GM19043 (cell line): ENCODE results near the gene ANO4.
"Not testable (repeated sequence)": the region's sequence is repeated elsewhere in the genome, so short reads cannot be mapped to it uniquely, and the experiment has no call there.

Experiments
- ATAC-seq: cut with Tn5 transposase; IDR thresholded peaks from one replicate; pipeline ENCODE4 v1.9.1; 2021; ENCODE audit warnings: low read depth; ENCODE audit not compliant: unreplicated experiment

ANO4 gene

GRCh38 chr12:101021911-101022388, 227.4 kb downstream of the ANO4 start:
- ATAC-seq: no peak

DNA sequence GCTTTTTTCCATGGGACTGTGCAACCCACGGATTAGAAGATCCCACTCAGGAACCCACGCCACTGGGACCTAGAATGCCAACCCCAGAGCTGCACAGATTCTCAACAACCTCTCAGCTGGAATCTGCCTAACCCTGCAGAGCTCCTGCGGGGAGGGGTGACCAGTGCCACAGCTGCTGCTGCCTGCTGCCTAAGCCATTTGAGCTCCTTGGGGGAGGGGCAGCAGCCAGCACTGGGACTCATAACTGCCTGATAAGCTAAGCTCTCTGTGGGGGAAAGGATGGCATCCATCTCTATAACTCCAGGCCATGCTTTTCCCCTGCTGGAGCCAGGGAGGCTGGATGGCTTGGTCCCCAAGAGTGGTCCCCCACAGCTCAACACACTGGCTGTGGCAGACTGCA, 232.6 kb downstream of the ANO4 start:
- ATAC-seq: no peak

- no peak for ATAC-seq
These were observed 233.2 kb downstream of the ANO4 start for GRCh38 chr12:101027816-101028215.

- ATAC-seq: no peak
These were observed 243.8 kb downstream of the ANO4 start for GRCh38 chr12:101038289-101038871.

- no peak for ATAC-seq
These were observed 245.4 kb downstream of the ANO4 start for GRCh38 chr12:101039848-101040531.

DNA sequence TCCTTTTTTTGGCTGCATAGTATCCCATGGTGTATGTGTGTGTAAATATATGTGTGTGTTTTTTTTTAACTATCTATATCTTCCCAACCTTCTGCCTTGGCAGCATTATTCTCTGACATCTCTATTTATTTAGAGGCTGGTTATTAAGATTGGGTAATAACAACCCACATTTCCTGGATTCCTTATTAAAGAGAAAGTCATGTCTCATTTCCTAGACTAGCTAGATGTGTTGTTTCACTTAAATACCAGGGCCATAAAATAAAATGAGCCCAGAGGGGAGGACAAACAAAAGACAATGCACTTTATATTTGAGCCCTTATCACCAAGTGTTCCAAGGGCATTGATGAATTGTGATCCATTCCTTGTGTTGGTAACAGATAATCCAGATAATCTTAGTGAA, 246.4 kb downstream of the ANO4 start:
- ATAC-seq: no peak

DNA sequence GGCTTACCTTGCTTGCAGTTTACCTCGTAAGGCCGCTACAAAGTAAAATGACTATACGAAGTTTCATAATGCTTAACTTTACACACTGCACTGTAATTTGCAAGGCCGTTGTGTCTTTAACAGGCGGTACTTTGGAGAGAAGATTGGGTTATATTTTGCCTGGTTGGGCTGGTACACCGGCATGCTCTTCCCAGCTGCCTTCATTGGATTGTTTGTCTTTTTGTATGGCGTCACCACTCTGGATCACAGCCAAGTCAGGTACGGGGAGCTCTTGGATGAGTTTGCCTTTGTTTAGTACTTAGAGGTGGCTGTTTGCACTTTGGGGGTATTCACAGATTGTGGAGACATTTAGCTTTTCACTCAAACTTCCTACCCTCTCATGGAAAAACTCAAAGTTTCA, 247.6 kb downstream of the ANO4 start:
- ATAC-seq: no peak

- ATAC-seq: no peak
These were observed 250.0 kb downstream of the ANO4 start for GRCh38 chr12:101044512-101045059.

DNA sequence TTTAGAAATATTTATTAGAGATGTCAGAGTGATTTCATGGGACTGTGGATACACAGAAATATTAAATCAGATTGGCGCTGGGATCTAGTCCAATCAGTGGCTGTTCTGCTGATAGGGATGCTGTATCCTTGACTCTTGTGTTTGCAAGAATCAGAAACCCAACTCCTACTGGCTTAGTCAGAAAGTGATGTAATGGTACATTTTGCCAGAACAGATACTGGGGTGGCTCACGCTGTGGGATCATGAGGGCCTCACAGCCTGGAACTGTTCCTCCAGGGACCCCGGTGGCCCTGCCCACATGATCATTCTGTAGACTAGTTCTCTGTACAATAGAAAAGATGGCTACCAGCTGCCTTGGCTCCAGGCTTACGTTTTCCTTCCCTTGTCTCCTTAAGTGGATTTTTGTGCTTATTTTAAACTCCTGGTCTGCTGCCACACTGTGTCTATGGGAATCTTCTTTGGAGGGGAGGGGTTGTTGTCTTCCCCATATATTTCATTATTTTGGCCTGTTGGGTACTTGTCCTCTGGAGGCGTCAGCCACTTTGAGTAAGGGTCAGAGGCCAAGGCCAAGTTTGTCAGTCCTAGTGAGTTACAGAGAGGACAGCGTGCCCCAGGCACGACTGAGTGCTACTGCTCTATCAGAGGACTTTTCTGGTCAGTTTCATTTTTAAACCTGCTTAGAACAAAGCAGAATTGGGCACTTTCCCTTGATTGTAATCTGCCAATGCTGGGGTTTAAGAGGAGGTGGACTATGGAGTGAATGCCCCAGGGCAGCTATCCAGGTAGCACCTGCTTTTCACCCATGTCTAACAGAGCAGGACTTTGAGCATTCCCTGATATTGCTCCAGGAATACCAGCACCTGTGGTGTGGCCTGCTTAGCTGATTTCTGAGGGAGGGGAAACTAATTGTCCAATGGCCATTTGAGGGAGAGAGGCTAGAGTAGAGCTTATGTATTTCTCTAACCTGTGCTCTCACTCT, 251.2 kb downstream of the ANO4 start:
- no peak for ATAC-seq

DNA sequence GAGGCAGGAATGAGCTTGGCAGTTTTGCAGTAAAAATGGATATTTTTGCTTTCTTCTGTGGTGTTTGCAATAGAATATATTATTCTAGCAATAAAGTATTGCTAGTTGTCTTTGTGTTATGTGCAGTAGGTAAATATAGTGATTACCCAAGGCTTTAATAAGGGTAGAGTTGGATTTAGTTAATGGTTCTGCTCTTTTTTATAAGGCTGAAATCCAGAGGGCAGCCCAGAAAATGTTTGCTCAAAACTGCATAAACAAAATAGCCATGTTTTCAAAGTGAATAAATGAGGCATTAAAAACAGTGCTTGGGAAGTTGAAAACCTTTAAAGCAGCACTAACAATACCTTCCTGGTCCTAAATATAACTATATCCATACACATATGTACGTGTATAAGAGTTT, 253.1 kb downstream of the ANO4 start:
- no peak for ATAC-seq

- no peak for ATAC-seq
These were observed 256.1 kb downstream of the ANO4 start for GRCh38 chr12:101050631-101051030.

- ATAC-seq: no peak
These were observed 256.6 kb downstream of the ANO4 start for GRCh38 chr12:101051151-101051550.

GRCh38 chr12:101051901-101052550, 257.4 kb downstream of the ANO4 start:
- ATAC-seq: no peak

DNA sequence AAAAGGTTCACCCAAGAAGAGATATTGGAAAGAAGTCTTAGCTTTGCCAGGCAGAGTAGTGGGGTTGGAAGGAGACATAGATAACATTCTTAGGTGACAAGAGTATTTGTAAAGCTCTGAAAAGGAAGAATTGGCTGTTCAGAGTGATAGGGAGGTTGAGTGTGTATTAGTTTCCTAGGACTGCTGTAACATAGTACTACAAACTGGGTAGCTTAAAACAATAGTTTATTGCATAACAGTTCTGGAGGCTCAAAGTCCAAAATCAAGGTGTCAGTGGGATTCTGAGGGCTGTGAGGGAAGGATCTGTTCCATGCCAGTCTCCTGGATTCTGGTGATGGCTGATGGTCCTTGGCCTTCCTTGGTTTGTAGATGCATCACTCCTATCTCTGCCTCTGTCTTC, 258.6 kb downstream of the ANO4 start:
- no peak for ATAC-seq

- ATAC-seq: no peak
These were observed 261.4 kb downstream of the ANO4 start for GRCh38 chr12:101055940-101056339.

DNA sequence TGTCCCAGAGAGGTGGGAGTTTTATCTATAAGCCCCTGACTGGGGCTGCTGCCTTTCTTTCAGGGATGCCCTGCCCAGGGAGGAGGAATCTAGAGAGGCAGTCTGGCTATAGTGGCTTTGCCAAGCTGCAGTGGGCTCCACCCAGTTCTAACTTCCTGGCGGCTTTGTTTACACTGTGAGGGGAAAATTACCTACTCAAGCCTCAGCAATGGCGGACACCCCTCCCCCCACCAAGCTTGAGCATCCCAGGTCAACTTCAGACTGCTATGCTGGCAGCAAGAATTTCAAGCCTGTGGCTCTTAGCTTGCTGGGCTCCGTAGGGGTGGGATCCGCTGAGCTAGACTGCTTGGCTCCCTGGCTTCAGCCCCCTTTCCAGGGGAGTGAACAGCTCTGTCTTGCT, 267.9 kb downstream of the ANO4 start:
- ATAC-seq: not testable (repeated sequence)

GRCh38 chr12:101064721-101065120, 270.1 kb downstream of the ANO4 start:
- ATAC-seq: no peak

DNA sequence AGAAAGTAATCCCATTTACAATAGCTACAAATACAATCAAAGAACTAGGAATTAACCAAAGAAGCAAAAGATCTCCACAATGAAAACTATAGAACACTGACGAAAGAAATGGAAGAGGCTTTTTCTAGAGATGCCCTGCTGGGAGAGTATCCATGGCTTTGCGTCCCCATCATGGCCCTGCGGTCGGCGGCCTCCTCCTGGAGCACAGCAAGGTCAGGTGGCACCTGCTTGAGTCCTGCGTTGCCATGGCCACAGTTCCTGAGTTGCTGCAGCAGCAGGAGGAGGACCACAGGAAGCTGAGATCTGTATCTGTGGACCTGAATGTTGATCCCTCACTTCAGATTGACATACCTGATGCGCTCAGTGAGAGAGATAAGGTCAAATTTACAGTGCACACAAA, 271.9 kb downstream of the ANO4 start:
- no peak for ATAC-seq

- no peak for ATAC-seq
These were observed 273.8 kb downstream of the ANO4 start for GRCh38 chr12:101068402-101068801.

GRCh38 chr12:101068836-101069235, 274.3 kb downstream of the ANO4 start:
- no peak for ATAC-seq
